NCI-H1105 treated with DMSO at 0.1 percent for 48 hours (cell line): ENCODE data around the gene NCCRP1.
"Not testable (repeated sequence)": the region's sequence is repeated elsewhere in the genome, so short reads cannot be mapped to it uniquely, and the experiment has no call there.

Experiments
- DNase-seq: peaks from one replicate; lab custom pipeline; 2025; lab: John Stamatoyannopoulos, UW

Gene NCCRP1

GRCh38 chr19:39208175-39208795 is 11.5 kb downstream of the NCCRP1 start:
- no peak for DNase-seq

- no peak for DNase-seq
These were observed 12.4 kb downstream of the NCCRP1 start for GRCh38 chr19:39209196-39209595.

- DNase-seq = no peak
These were observed 15.1 kb downstream of the NCCRP1 start for GRCh38 chr19:39211731-39212374.

- no peak for DNase-seq
These were observed 15.6 kb downstream of the NCCRP1 start for GRCh38 chr19:39212375-39212742.

GRCh38 chr19:39215323-39215722 is 18.6 kb downstream of the NCCRP1 start:
- DNase-seq = not testable (repeated sequence)

GRCh38 chr19:39217094-39217493 is 20.3 kb downstream of the NCCRP1 start:
- DNase-seq = no peak

GRCh38 chr19:39218230-39219007 is 21.7 kb downstream of the NCCRP1 start:
- DNase-seq = peak; percentile 14

GRCh38 chr19:39219108-39219507 is 22.3 kb downstream of the NCCRP1 start:
- DNase-seq = not testable (repeated sequence)

- no peak for DNase-seq
These were observed 27.0 kb downstream of the NCCRP1 start for GRCh38 chr19:39223703-39224279.

- no peak for DNase-seq
These were observed 28.1 kb downstream of the NCCRP1 start for GRCh38 chr19:39224910-39225309.

- DNase-seq = no peak
These were observed 33.5 kb downstream of the NCCRP1 start for GRCh38 chr19:39230096-39230764.

GRCh38 chr19:39232708-39233107 is 35.9 kb downstream of the NCCRP1 start:
- no peak for DNase-seq

- no peak for DNase-seq
These were observed 39.8 kb downstream of the NCCRP1 start for GRCh38 chr19:39236527-39236926.

- DNase-seq = no peak
These were observed 40.7 kb downstream of the NCCRP1 start for GRCh38 chr19:39237200-39238184.

GRCh38 chr19:39238209-39238608 is 41.4 kb downstream of the NCCRP1 start:
- no peak for DNase-seq

- no peak for DNase-seq
These were observed 42.2 kb downstream of the NCCRP1 start for GRCh38 chr19:39238944-39239343.

- no peak for DNase-seq
These were observed 43.7 kb downstream of the NCCRP1 start for GRCh38 chr19:39240421-39240820.

GRCh38 chr19:39243741-39244140 is 47.0 kb downstream of the NCCRP1 start:
- not testable (repeated sequence) for DNase-seq

GRCh38 chr19:39244410-39245100 is 47.8 kb downstream of the NCCRP1 start, which contains the start of gene IFNL3:
IFNL3 (minus strand) TSS chr19:39245006; CDS start chr19:39244967, 39 bp downstream.
- not testable (repeated sequence) for DNase-seq

GRCh38 chr19:39245166-39245565 is 48.4 kb downstream of the NCCRP1 start:
- not testable (repeated sequence) for DNase-seq
